Neural progenitor cell (in vitro differentiated cells): ENCODE data around the gene KLHL41. TPM values are rescaled to one million over a fixed set of nuclear protein-coding genes. Genes with fewer than 3 reads are reported as not detected.

Source experiments
- DNase-seq: peaks from one replicate; pipeline ENCODE4 v3.0.0-alpha.2; 2016; ENCODE audit warnings: low spot score
- H2AFZ ChIP-seq: fragments of 200-600 bp; sonication (generic); replicated peaks from 2 replicates; pipeline ENCODE4 v1.6.1; 2016; ENCODE audit warnings: antibody characterized with exemption
- H3F3A ChIP-seq: fragments of 200-600 bp; sonication (generic); 2 replicates; pipeline ENCODE4 v1.6.1; 2016; ENCODE audit warnings: antibody characterized with exemption, low read depth
- H3K27ac ChIP-seq: fragments of 200-600 bp; sonication (generic); 2 replicates; pipeline ENCODE4 v1.5.1; 2016; ENCODE audit warnings: mild to moderate bottlenecking
- H3K27me3 ChIP-seq: fragments of 200-600 bp; sonication (generic); 2 replicates; pipeline ENCODE4 v1.6.1; 2016; ENCODE audit warnings: mild to moderate bottlenecking, moderate library complexity
- H3K36me3 ChIP-seq: fragments of 200-600 bp; sonication (generic); 2 replicates; pipeline ENCODE4 v1.5.1; 2016
- H3K4me1 ChIP-seq: fragments of 200-600 bp; sonication (generic); 2 replicates; pipeline ENCODE4 v1.6.1; 2016; ENCODE audit warnings: mixed run types
- H3K4me2 ChIP-seq: fragments of 200-600 bp; sonication (generic); 2 replicates; pipeline ENCODE4 v1.6.1; 2016
- H3K4me3 ChIP-seq: fragments of 200-600 bp; sonication (generic); 2 replicates; pipeline ENCODE4 v1.5.1; 2016
- H3K79me2 ChIP-seq: fragments of 200-600 bp; sonication (generic); 2 replicates; pipeline ENCODE4 v1.6.1; 2016; ENCODE audit warnings: low read depth
- H3K9ac ChIP-seq: fragments of 200-600 bp; sonication (generic); 2 replicates; pipeline ENCODE4 v1.6.1; 2016
- H3K9me3 ChIP-seq: fragments of 200-600 bp; sonication (generic); 2 replicates; pipeline ENCODE4 v1.5.1; 2016; ENCODE audit warnings: low read depth
- H4K20me1 ChIP-seq: fragments of 200-600 bp; sonication (generic); 2 replicates; pipeline ENCODE4 v1.6.1; 2016; ENCODE audit warnings: low read depth
- H3K27ac Mint-ChIP-seq: 3 replicates; pipeline ENCODE4 v1.8.0; 2021; ENCODE audit warnings: mixed read lengths
- H3K27me3 Mint-ChIP-seq: 2 replicates; pipeline ENCODE4 v1.8.0; 2022; ENCODE audit warnings: low read depth, mild to moderate bottlenecking, inconsistent platforms, moderate library complexity, mixed read lengths; ENCODE audit not compliant: insufficient read depth
- H3K36me3 Mint-ChIP-seq: 3 replicates; pipeline ENCODE4 v1.8.0; 2021; ENCODE audit warnings: mixed read lengths
- H3K4me1 Mint-ChIP-seq: 3 replicates; pipeline ENCODE4 v1.8.0; 2021; ENCODE audit warnings: mixed read lengths
- H3K4me3 Mint-ChIP-seq: 3 replicates; pipeline ENCODE4 v1.8.0; 2021; ENCODE audit warnings: mild to moderate bottlenecking, moderate library complexity, mixed read lengths
- H3K9me3 Mint-ChIP-seq: 3 replicates; pipeline ENCODE4 v1.8.0; 2020; ENCODE audit warnings: mixed read lengths
- EZH2 ChIP-seq: fragments of 200-600 bp; sonication (generic); IDR thresholded peaks from 2 replicates; pipeline ENCODE4 v1.6.1; 2017; ENCODE audit warnings: antibody characterized with exemption, mild to moderate bottlenecking, moderate library complexity
- EZH2phosphoT487 ChIP-seq: fragments of 200-600 bp; sonication (generic); IDR thresholded peaks from 2 replicates; pipeline ENCODE4 v1.6.1; 2017; ENCODE audit warnings: antibody characterized with exemption
- total RNA-seq: library from RNA; depleted of rRNA; stranded (reverse); fragments of >200 nt; gene quantifications from 2 replicates; pipeline ENCODE4 v1.2.3, GENCODE V29; 2015; ENCODE audit warnings: low replicate concordance
- TF ChIP-seq, protein P1 (sequence below): fragments of 200-600 bp; sonication (generic); IDR thresholded peaks from 2 replicates; pipeline ENCODE4 v1.5.1; 2017; ENCODE audit warnings: antibody characterized with exemption, mild to moderate bottlenecking

The KLHL41 gene
- total RNA-seq, 1 donor from 2014 or later: 0.06 TPM

DNA sequence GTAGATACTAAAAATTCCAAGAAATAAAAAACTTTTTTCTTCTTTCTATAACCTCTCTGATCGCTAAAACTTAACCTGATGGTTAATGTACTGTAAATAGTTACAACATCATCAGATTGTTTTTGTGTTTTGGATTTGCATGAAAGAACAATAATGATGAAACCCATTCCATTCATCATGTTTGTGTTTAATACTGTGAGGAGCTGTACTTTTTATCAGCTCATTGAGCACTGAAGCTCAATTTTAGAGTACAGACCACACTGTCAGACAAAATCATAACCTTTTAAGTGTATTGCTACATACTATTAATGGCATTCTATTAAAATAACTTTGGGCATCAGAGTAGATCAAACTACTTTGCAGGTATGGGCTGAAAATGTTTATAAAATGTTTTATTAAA, 45.0 kb upstream of the KLHL41 start:
- Histone ChIP-seq H3K27me3 (no peaks in the 10 kb centered on the region), H3K27ac (no peak overlapping the region), H3K9ac (no peak overlapping the region), H4K20me1 (no peaks in the 10 kb centered on the region), H3F3A (peaks cover 25% of the 10 kb centered on the region), H3K9me3 (no peaks in the 10 kb centered on the region), H2AFZ (no peak overlapping the region), H3K36me3 (no peaks in the 10 kb centered on the region), H3K4me1 (no peaks in the 10 kb centered on the region), H3K4me2 (no peak overlapping the region), H3K79me2 (no peaks in the 10 kb centered on the region), H3K4me3 (no peak overlapping the region)
- Mint-ChIP-seq H3K4me1 (no peaks in the 10 kb centered on the region), H3K4me3 (no peak overlapping the region), H3K27me3 (no peaks in the 10 kb centered on the region), H3K36me3 (no peaks in the 10 kb centered on the region), H3K9me3 (peaks cover 2% of the 10 kb centered on the region), H3K27ac (no peak overlapping the region)
- no peak for TF ChIP-seq EZH2phosphoT487
- TF ChIP-seq, protein P1, sequence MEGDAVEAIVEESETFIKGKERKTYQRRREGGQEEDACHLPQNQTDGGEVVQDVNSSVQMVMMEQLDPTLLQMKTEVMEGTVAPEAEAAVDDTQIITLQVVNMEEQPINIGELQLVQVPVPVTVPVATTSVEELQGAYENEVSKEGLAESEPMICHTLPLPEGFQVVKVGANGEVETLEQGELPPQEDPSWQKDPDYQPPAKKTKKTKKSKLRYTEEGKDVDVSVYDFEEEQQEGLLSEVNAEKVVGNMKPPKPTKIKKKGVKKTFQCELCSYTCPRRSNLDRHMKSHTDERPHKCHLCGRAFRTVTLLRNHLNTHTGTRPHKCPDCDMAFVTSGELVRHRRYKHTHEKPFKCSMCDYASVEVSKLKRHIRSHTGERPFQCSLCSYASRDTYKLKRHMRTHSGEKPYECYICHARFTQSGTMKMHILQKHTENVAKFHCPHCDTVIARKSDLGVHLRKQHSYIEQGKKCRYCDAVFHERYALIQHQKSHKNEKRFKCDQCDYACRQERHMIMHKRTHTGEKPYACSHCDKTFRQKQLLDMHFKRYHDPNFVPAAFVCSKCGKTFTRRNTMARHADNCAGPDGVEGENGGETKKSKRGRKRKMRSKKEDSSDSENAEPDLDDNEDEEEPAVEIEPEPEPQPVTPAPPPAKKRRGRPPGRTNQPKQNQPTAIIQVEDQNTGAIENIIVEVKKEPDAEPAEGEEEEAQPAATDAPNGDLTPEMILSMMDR: no peak
- TF ChIP-seq EZH2: no peak
- DNase-seq: no peak

DNA sequence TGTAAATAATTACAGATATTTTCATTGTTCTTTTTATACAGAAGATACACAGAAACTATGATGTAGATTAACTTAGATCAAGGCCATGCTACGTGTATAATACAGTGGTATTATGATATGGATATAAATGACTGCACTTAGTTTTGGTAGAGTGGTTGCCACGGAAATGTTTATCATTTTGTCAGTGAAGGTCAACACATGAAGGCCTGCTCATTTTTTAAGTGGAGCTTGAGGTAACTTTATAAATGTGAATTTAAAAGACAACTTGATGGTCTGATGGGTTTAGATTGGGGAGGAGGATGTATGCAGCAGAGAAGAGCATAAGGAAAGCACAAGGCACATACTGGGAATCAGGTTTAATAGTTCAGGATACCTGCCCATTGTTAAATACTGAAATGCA, 44.6 kb upstream of the KLHL41 start:
- no peak overlapping the region for H3K4me3 Mint-ChIP-seq
- Histone ChIP-seq H3K9ac (no peak overlapping the region), H2AFZ (no peak overlapping the region), H3K27ac (no peak overlapping the region), H3F3A (peaks cover 25% of the 10 kb centered on the region), H3K36me3 (no peaks in the 10 kb centered on the region), H3K79me2 (no peaks in the 10 kb centered on the region), H3K4me3 (no peak overlapping the region), H3K4me2 (no peak overlapping the region), H3K27me3 (no peaks in the 10 kb centered on the region), H4K20me1 (no peaks in the 10 kb centered on the region), H3K4me1 (no peaks in the 10 kb centered on the region), H3K9me3 (no peaks in the 10 kb centered on the region)
- H3K9me3 Mint-ChIP-seq: peaks cover 2% of the 10 kb centered on the region
- H3K36me3 Mint-ChIP-seq: no peaks in the 10 kb centered on the region
- H3K27ac Mint-ChIP-seq: no peak overlapping the region
- no peaks in the 10 kb centered on the region for H3K4me1 Mint-ChIP-seq
- DNase-seq: no peak
- no peaks in the 10 kb centered on the region for H3K27me3 Mint-ChIP-seq
- no peak for TF ChIP-seq EZH2phosphoT487
- no peak for TF ChIP-seq EZH2
- TF ChIP-seq, protein P1: no peak

DNA sequence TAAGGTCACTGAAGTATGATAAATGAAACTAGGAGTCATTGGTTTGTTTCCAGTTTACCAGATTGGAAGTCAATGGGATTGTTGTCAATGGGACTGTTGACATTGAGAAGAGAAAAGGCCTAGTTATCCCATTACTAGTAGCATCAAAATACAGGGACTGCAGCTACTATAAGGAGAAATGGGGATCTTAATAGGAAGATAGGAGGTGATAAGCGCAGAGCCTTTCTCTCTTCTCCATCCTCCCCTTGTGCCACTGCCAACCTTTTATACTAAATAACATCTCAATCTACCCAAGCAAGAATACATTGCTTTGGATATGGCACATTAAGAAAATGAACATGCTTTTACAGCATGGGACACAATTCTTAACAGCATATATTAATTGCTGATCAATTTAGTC, 40.7 kb upstream of the KLHL41 start:
- no peaks in the 10 kb centered on the region for H3K9me3 ChIP-seq
- Mint-ChIP-seq H3K4me3 (no peak overlapping the region), H3K36me3 (no peaks in the 10 kb centered on the region), H3K9me3 (no peaks in the 10 kb centered on the region), H3K27me3 (no peaks in the 10 kb centered on the region), H3K4me1 (no peaks in the 10 kb centered on the region), H3K27ac (no peak overlapping the region)
- no peak overlapping the region for H3K4me2 ChIP-seq
- H3K9ac ChIP-seq: no peak overlapping the region
- no peak overlapping the region for H2AFZ ChIP-seq
- no peaks in the 10 kb centered on the region for H3K79me2 ChIP-seq
- TF ChIP-seq EZH2phosphoT487: no peak
- TF ChIP-seq EZH2: no peak
- TF ChIP-seq, protein P1: no peak
- H4K20me1 ChIP-seq: no peaks in the 10 kb centered on the region
- DNase-seq: no peak
- H3K36me3 ChIP-seq: no peaks in the 10 kb centered on the region
- H3K4me1 ChIP-seq: no peaks in the 10 kb centered on the region
- H3K27me3 ChIP-seq: no peaks in the 10 kb centered on the region
- peaks cover 24% of the 10 kb centered on the region for H3F3A ChIP-seq
- no peak overlapping the region for H3K4me3 ChIP-seq
- H3K27ac ChIP-seq: no peak overlapping the region
